Activated CD8-positive, alpha-beta memory T cell treated with anti-CD3 and anti-CD28 coated beads, Interleukin-2, amount 50 U/mL, for 48 hours (primary cell): ENCODE data around the gene ADIRF.
"Not testable (repeated sequence)": the region's sequence is repeated elsewhere in the genome, so short reads cannot be mapped to it uniquely, and the experiment has no call there.

Experiments
- DNase-seq: peaks from one replicate; pipeline ENCODE4 v3.0.0-alpha.2; 2020

The ADIRF gene

DNA sequence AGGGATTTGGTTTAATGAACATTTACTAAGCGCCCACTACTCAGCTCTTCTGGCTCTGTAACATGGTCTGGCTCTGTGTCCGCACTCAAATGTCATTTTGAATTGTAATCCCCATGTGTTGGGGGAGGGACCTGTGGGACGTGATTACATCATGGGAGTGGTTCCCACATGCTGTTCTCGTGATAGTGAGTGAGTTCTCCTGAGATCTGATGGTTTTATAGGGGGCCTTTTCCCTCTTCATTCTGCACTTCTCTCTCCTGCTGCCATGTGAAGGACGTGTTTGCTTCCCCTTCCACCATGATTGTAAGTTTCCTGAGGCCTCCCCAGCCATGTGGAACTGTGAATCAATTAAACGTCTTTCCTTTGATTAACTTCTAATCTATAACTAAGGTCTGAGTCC, 12.7 kb downstream of the ADIRF start:
- not testable (repeated sequence) for DNase-seq

GRCh38 chr10:86981716-86982115, 13.4 kb downstream of the ADIRF start:
- no peak for DNase-seq

DNA sequence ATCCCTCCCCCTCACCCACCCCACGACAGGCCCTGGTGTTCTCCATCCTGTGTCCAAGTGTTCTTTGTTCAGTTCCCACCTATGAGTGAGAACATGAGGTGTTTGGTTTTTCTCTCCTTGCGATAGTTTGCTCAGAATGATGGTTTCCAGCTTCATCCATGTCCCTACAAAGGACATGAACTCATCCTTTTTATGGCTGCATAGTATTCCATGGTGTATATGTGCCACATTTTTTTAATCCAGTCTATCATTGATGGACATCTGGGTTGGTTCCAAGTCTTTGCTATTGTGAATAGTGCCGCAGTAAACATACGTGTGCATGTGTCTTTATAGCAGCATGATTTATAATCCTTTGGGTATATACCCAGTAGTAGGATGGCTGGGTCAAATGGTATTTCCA, 16.2 kb downstream of the ADIRF start:
- not testable (repeated sequence) for DNase-seq

- no peak for DNase-seq
These were observed 20.2 kb downstream of the ADIRF start for GRCh38 chr10:86988520-86988919.

- DNase-seq, result not testable (repeated sequence)
These were observed 23.1 kb downstream of the ADIRF start for GRCh38 chr10:86991362-86991761.

- DNase-seq, result no peak
These were observed 24.2 kb downstream of the ADIRF start for GRCh38 chr10:86992456-86992855.

GRCh38 chr10:86992929-86993328, 24.6 kb downstream of the ADIRF start:
- DNase-seq, result no peak

DNA sequence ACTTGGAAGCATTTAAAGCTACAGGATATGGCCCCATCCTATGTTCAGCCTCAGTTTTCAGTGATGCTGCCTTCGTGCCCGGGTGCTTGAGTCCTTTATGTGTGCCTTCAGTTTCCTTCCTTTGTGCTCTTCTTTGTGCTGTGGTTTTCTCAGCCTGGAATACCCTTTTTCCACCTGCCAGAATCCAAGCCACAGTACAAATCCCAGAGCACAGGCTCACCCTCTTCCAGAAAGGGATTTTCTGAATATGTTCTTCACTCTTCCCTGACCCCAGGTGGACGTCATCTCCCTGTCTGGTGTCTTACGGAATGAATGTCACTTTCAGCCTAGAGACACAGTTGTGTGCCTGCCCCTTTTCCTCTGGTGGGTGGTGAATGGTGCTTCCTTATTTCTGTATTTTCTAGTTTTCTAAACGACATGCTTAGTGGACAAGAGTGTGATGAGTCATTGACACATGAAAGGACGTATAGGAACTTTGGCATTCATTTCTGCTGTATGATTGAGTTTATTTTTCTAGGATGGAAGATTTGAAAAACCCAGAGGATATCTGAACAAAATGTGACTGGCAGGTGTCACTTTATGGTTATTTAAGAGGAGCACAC, 31.6 kb downstream of the ADIRF start:
- DNase-seq, result not testable (repeated sequence)

DNA sequence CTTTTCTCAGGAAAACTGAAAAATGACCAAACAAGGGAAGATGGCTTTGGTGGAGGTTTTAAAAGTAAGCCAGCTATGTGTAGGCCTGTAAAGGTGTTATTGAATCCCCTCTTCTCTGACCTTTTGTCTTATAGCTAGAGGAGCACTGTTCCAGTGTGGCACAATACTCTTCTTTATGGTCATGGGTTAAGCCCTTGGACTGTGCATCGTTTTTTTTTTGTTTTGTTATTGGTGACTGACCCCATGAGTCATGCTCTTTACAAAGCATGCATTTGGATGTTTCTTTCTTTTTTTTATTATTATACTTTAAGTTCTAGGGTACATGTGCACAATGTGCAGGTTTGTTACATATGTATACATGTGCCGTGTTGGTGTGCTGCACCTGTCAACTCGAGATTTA, 32.2 kb downstream of the ADIRF start:
- no peak for DNase-seq

GRCh38 chr10:87007124-87007523, 38.8 kb downstream of the ADIRF start:
- not testable (repeated sequence) for DNase-seq

DNA sequence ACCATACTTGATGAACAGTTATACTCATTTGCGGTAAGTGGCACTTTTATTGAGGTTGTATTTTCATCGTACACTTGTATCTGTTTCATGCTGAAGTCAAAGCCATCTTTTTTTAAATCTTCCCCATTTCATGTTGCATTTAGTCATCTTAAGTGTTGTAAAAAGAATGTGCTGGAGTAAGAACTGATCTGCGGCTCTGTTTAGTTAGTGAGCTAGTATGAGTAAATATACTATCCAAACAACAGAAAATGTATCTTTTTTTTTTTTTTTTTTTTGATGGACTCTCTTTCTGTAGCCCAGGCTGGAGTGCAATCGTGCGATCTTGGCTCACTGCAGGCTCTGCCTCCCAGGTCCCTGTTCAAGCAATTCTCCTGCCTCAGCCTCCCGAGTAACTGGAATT, 39.4 kb downstream of the ADIRF start:
- not testable (repeated sequence) for DNase-seq

DNA sequence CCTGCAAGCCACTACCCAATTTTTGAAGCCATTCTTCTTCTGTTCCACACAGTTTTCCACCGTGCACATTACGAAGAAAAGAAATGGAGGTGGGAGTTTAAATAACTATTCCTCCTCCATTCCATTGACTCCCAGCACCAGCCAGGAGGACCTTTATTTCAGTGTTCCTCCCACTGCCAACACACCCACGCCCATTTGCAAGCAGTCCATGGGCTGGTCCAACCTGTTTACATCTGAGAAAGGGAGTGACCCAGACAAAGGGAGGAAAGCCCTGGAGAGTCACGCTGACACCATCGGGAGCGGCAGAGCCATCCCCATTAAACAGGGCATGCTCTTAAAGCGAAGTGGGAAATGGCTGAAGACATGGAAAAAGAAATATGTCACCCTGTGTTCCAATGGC, 40.0 kb downstream of the ADIRF start:
- not testable (repeated sequence) for DNase-seq

GRCh38 chr10:87009134-87009696, 40.9 kb downstream of the ADIRF start:
- DNase-seq, result not testable (repeated sequence)

- DNase-seq, result not testable (repeated sequence)
These were observed 45.2 kb downstream of the ADIRF start for GRCh38 chr10:87013528-87013927.

DNA sequence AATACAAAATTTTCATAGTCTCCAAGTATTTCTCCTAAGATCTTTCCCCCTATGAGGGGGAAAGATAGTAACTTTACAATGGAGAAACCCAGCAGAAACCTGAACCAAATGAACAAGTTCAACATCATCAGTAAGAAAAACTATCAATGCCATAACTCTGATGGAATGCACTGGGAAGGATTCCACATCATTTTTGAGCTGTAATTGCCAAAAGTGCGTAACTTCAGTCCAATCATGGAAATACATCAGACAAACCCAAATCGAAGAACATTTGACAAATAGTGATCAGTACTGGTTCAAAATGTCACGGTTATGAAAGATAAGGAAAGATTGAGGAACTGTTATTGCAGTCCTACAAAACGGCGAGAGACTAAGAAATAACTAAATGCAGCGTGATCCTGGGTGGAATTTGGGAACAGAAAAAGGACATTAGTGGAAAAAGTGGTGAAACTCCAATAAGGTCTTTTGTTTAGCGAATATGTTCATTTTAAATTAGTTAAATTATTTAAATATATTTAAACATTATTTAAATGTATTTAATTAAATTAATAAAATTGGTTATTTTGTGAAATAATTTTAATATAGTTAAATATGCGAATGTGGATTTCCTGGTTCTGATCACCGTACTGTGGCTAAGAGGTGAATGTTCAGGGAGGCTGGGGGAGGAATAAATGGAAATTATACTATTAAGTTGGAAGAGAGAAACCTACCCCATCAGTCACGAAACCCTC, 46.9 kb downstream of the ADIRF start:
- not testable (repeated sequence) for DNase-seq

GRCh38 chr10:87018127-87018526, 49.8 kb downstream of the ADIRF start:
- not testable (repeated sequence) for DNase-seq

DNA sequence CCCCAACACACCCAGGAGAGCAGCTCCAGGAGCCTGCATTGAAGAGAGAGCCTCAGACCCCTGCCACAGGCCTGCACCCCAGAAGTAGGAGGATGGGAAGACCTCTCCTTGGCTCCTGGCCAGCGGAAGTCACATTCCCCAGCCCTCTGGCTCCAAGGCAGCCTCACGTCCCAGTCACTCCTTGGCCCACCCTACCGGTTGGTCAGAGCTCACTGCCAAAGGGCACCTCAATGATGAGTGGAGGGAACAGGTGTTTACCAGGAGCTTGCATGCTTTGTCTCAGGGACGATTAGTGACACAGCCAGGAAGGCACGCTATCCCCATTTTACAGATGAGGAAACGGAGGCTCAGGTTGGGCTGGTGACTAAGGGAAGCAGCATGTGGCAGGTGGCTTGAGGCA, 50.8 kb downstream of the ADIRF start:
- not testable (repeated sequence) for DNase-seq

GRCh38 chr10:87019504-87019903, 51.2 kb downstream of the ADIRF start:
- not testable (repeated sequence) for DNase-seq

- not testable (repeated sequence) for DNase-seq
These were observed 51.8 kb downstream of the ADIRF start, which contains the start of gene FAM25A for GRCh38 chr10:87020056-87020455. Gene FAM25A (plus strand): TSS chr10:87020294. CDS start chr10:87020325, 31 bp downstream.
